Left lung (tissue), 10 donors: ENCODE data around the gene NCOA7. TPM values are rescaled to one million over a fixed set of nuclear protein-coding genes. Genes with fewer than 3 reads are reported as not detected.

ENCODE experiments used
- ATAC-seq: fragments of 200-7000 bp; cut with Tn5 transposase; one replicate; pipeline ENCODE4 v1.9.1; 2020; ENCODE audit warnings: moderate library complexity
- DNase-seq, 4 donors: peaks; one replicate each; pipeline ENCODE4 v3.0.0-alpha.2; 2013 to 2020
- H3K27ac ChIP-seq, 2 donors: fragments of 200-600 bp; sonication (generic) in 1 of 2; one replicate each; pipeline versions ENCODE4 v1.5.0 to v1.8.0; 2020 to 2021
- H3K27me3 ChIP-seq, 2 donors: fragments of 200-600 bp; sonication (generic) in 1 of 2; one replicate each; pipeline versions ENCODE4 v1.5.0 to v1.8.0; 2020 to 2021
- H3K36me3 ChIP-seq, 2 donors: fragments of 200-600 bp; sonication (generic) in 1 of 2; one replicate each; pipeline versions ENCODE4 v1.5.0 to v1.8.0; 2020 to 2021
- H3K4me1 ChIP-seq, 2 donors: fragments of 200-600 bp; one replicate each; pipeline ENCODE4 v1.8.0; 2021
- H3K4me3 ChIP-seq, 2 donors: fragments of 200-600 bp; sonication (generic) in 1 of 2; one replicate each; pipeline versions ENCODE4 v1.5.0 to v1.8.0; 2020 to 2021; ENCODE audit warnings: mild to moderate bottlenecking in 1 of 2
- H3K9me3 ChIP-seq, 2 donors: fragments of 200-600 bp; sonication (generic) in 1 of 2; one replicate each; pipeline versions ENCODE4 v1.5.0 to v1.8.0; 2020 to 2021
- CTCF ChIP-seq, 2 donors: fragments of 200-600 bp; sonication (generic) in 1 of 2; IDR thresholded peaks; one replicate each; pipeline versions ENCODE4 v1.5.0 to v1.8.0; 2021; ENCODE audit warnings: antibody characterized with exemption in 2 of 2
- intact Hi-C, 2 donors: fragments of 100-400 bp; cut with DNase I; formaldehyde crosslinking; loops; one replicate each; pipeline versions ENCODE4 v1.11.2 to v1.14.2; 2022
- polyA plus RNA-seq, 6 donors: library from polyadenylated mRNA; unstranded; fragments of 120-200 nt; gene quantifications; one replicate each; pipeline ENCODE4 v1.2.1, GENCODE V29; 2013; ENCODE audit not compliant: insufficient read length in 6 of 6
- total RNA-seq, 2 donors: library from RNA; stranded (reverse); fragmentation: NEBNext Ultra II Directional; extraction: Animal tissue kit (Norgen Biotek cat#: 25700); gene quantifications; one replicate each; pipeline ENCODE4 v1.2.1, GENCODE V29; 2021
- donor health status: DM: no; HTN: yes; CAD: no.
- donor health status: DM: no; HTN: no; CAD: no.

The NCOA7 gene
- total and polyA plus RNA-seq, 8 donors, result 16.1 to 94.3 (median 18.3) TPM

GRCh38 chr6:125806813-125807212, 16.1 kb downstream of the NCOA7 start:
- no peak for DNase-seq
- Histone ChIP-seq H3K27me3 (no peaks in the 10 kb centered on the region), H3K27ac (no peak overlapping the region), H3K36me3 (no peaks in the 10 kb centered on the region), H3K4me1 (peaks cover 17 to 28% of the 10 kb centered on the region in 2 donors), H3K4me3 (no peak overlapping the region), H3K9me3 (no peaks in the 10 kb centered on the region)
- intact Hi-C loops, result no loop called here
- ATAC-seq, result no peak
- no peak for TF ChIP-seq CTCF (IDR thresholded peaks at IDR 0.05)

DNA sequence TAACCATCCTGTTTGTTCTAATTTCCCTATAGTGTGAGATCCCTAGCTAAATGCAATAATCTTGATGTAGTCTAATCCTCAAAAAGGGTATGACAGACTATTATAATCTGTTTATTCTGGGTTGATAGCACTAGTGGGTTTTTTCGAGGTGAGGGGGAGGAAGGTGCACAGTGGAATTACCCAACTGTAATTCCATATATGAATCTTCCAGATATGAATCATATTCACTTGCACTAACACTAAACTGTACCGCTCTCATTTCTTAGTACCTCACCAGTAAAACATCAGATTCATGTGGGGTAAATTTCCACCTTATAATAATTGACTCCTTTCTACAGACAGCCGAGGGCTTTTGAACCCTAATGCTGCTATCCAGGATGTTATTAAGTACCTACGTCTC, 16.5 kb downstream of the NCOA7 start:
- Histone ChIP-seq H3K27ac (no peak overlapping the region), H3K36me3 (no peaks in the 10 kb centered on the region), H3K27me3 (no peaks in the 10 kb centered on the region), H3K9me3 (no peaks in the 10 kb centered on the region), H3K4me3 (no peak overlapping the region), H3K4me1 (peaks cover 21 to 27% of the 10 kb centered on the region in 2 donors)
- DNase-seq (no peak), ATAC-seq (no peak)
- no peak for TF ChIP-seq CTCF (IDR thresholded peaks at IDR 0.05)
- intact Hi-C loops, result no loop called here

DNA sequence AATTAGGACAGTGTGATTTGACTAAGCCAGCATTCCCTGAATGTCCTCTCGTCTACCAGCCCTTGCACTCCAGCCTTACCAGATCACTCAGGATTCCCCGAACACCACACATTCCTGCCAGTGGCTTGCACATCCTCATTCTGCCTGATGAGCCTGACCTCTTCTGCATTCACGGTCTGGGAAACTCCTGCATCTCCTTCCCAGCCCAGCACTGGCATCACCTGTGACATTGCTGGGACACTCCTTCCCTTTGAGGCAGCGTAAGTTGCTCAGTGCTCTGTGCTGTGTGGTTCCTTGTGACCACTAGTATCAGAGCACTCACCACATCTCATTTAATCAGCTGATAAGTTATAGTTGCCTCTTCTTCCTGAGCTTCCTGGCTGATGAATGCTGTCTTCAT, 17.3 kb downstream of the NCOA7 start:
- intact Hi-C loops, result no loop called here
- Histone ChIP-seq H3K9me3 (no peaks in the 10 kb centered on the region), H3K36me3 (no peaks in the 10 kb centered on the region), H3K4me1 (peaks cover 20 to 26% of the 10 kb centered on the region in 2 donors), H3K4me3 (no peak overlapping the region), H3K27me3 (no peaks in the 10 kb centered on the region), H3K27ac (no peak overlapping the region)
- DNase-seq, result no peak
- ATAC-seq, result no peak
- TF ChIP-seq CTCF (IDR thresholded peaks at IDR 0.05), result no peak

DNA sequence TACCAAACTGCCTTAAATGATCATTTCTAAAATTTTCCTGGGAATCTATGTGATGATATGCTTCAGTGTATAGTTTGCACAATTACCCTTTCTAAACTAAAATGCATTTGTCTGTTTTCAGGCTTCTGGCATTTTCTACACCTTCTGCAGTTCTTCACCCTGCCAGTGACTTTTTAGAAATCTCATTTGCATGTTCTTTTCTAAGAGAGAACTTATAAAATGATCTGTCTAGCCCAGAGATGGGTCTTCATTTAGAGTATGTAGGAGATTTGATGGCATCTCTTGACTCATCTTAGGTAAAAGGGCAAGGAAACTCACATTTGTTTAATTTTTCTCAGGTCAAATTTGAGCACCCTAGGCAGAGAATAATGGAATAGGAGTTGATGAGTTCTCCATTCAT, 17.8 kb downstream of the NCOA7 start:
- peaks cover 16 to 21% of the 10 kb centered on the region in 2 donors for H3K4me1 ChIP-seq
- ATAC-seq (no peak), DNase-seq (no peak)
- intact Hi-C loops, result no loop called here
- no peaks in the 10 kb centered on the region for H3K36me3 ChIP-seq
- no peaks in the 10 kb centered on the region for H3K9me3 ChIP-seq
- H3K27me3 ChIP-seq, result no peaks in the 10 kb centered on the region
- TF ChIP-seq CTCF (IDR thresholded peaks at IDR 0.05), result no peak
- no peak overlapping the region for H3K4me3 ChIP-seq
- H3K27ac ChIP-seq, result no peak overlapping the region

DNA sequence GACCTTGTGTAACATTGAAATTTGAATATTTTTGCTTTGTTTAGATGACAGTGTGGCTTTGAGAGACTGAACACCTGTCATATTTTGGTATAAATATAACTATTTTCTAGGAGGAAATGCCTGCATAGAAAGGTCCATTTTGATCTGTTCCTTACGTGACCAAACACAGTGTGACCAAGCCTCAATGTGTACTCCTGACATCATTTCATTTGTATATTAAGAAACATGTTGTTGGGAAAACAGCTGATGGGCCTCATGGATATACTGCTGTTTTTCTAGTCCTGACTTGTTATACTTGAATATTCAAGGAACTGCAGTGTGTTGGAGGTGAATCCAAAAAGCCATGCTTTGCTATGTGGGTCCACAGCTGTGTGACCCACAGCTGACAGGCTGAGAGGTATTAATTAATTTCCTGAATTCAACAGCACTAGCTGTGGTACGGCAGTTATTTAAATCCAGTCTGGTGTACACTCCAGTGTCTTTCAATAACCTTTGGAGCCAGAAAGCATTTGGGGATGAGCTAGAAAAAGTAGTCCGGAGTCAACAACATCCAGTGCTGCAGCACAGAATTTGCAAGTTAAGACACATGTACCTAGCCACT, 18.9 kb downstream of the NCOA7 start:
- Histone ChIP-seq H3K27ac (no peak overlapping the region), H3K36me3 (no peaks in the 10 kb centered on the region), H3K4me1 (peaks cover 19 to 21% of the 10 kb centered on the region in 2 donors), H3K4me3 (no peak overlapping the region), H3K9me3 (no peaks in the 10 kb centered on the region), H3K27me3 (no peaks in the 10 kb centered on the region)
- intact Hi-C loops, result no loop called here
- DNase-seq (no peak), ATAC-seq (no peak)
- TF ChIP-seq CTCF (IDR thresholded peaks at IDR 0.05), result no peak
